GM12875 (cell line): ENCODE measurements around the gene C9orf78.

ENCODE experiments used
- H3K4me3 ChIP-seq: one replicate; pipeline ENCODE4 v1.5.1; 2011; ENCODE audit warnings: low read depth, low read length, control low read depth
- CTCF ChIP-seq: IDR thresholded peaks from 2 replicates; pipeline ENCODE4 v1.5.1; 2011; ENCODE audit warnings: low read depth, mild to moderate bottlenecking, control low read depth, inconsistent platforms, low read length, moderate library complexity, borderline replicate concordance; ENCODE audit not compliant: insufficient read depth

Gene C9orf78

GRCh38 chr9:129850821-129851550 is 15.9 kb upstream of the C9orf78 start:
- H3K4me3 ChIP-seq, result no peak overlapping the region
- TF ChIP-seq CTCF, result no peak

- H3K4me3 ChIP-seq, result no peak overlapping the region
- no peak for TF ChIP-seq CTCF
Measured at GRCh38 chr9:129849901-129850300, 14.8 kb upstream of the C9orf78 start.

- no peak for TF ChIP-seq CTCF
- no peak overlapping the region for H3K4me3 ChIP-seq
Measured at GRCh38 chr9:129848712-129849441, 13.8 kb upstream of the C9orf78 start.

- TF ChIP-seq CTCF, result no peak
- H3K4me3 ChIP-seq, result no peak overlapping the region
Measured at GRCh38 chr9:129845373-129845772, 10.3 kb upstream of the C9orf78 start.

GRCh38 chr9:129841071-129841470 is 6.0 kb upstream of the C9orf78 start:
- H3K4me3 ChIP-seq, result no peak overlapping the region
- TF ChIP-seq CTCF, result no peak

GRCh38 chr9:129840034-129840433 is 5.0 kb upstream of the C9orf78 start:
- TF ChIP-seq CTCF, result no peak
- no peak overlapping the region for H3K4me3 ChIP-seq

- no peak overlapping the region for H3K4me3 ChIP-seq
- TF ChIP-seq CTCF, result no peak
Measured at GRCh38 chr9:129839324-129840023, 4.4 kb upstream of the C9orf78 start.
